Subcutaneous adipose tissue (tissue), 4 donors: Measurements from ENCODE around the gene TIMM10. TPM values are rescaled to one million over a fixed set of nuclear protein-coding genes. Genes with fewer than 3 reads are reported as not detected.

Source experiments
- total RNA-seq, 4 donors: library from RNA; depleted of rRNA; stranded (reverse); fragments of >200 nt; gene quantifications; one replicate each; pipeline ENCODE4 v1.1.0, GENCODE V29; 2016
- TF ChIP-seq, protein P1 (sequence below): fragments of 450-650 bp; IDR thresholded peaks from one replicate; pipeline ENCODE4 v1.5.1; 2016; ENCODE audit warnings: low read depth, mild to moderate bottlenecking, control low read depth, antibody characterized with exemption, moderate library complexity

Gene TIMM10
- total RNA-seq, 4 donors from 2014 or later = 34.4 to 47.6 (median 36.7) TPM

GRCh38 chr11:57485217-57485990 is 45.1 kb downstream of the TIMM10 start:
- TF ChIP-seq, protein P1, sequence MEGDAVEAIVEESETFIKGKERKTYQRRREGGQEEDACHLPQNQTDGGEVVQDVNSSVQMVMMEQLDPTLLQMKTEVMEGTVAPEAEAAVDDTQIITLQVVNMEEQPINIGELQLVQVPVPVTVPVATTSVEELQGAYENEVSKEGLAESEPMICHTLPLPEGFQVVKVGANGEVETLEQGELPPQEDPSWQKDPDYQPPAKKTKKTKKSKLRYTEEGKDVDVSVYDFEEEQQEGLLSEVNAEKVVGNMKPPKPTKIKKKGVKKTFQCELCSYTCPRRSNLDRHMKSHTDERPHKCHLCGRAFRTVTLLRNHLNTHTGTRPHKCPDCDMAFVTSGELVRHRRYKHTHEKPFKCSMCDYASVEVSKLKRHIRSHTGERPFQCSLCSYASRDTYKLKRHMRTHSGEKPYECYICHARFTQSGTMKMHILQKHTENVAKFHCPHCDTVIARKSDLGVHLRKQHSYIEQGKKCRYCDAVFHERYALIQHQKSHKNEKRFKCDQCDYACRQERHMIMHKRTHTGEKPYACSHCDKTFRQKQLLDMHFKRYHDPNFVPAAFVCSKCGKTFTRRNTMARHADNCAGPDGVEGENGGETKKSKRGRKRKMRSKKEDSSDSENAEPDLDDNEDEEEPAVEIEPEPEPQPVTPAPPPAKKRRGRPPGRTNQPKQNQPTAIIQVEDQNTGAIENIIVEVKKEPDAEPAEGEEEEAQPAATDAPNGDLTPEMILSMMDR = no peak

GRCh38 chr11:57484141-57484710 is 46.3 kb downstream of the TIMM10 start:
- TF ChIP-seq, protein P1 = no peak

DNA sequence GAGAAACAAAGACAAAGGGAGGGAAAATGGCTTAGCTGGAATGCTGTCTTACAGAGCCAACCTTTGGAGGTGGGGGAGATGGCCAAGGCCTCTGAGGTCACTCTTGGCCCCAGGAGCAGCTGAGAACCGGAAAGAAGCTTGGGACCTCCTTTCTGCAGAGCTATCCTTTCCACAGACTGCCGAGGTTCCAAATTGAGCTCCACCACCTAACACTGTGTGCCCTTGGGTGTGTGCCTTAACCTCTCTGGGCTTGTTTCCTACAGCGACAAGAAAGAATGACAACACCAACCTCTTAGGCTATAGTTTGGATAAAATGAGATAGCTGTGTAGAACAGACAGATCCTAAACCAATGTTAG is 47.0 kb downstream of the TIMM10 start:
- TF ChIP-seq, protein P1 = no peak

GRCh38 chr11:57482782-57483561 is 47.6 kb downstream of the TIMM10 start:
- TF ChIP-seq, protein P1 = no peak

DNA sequence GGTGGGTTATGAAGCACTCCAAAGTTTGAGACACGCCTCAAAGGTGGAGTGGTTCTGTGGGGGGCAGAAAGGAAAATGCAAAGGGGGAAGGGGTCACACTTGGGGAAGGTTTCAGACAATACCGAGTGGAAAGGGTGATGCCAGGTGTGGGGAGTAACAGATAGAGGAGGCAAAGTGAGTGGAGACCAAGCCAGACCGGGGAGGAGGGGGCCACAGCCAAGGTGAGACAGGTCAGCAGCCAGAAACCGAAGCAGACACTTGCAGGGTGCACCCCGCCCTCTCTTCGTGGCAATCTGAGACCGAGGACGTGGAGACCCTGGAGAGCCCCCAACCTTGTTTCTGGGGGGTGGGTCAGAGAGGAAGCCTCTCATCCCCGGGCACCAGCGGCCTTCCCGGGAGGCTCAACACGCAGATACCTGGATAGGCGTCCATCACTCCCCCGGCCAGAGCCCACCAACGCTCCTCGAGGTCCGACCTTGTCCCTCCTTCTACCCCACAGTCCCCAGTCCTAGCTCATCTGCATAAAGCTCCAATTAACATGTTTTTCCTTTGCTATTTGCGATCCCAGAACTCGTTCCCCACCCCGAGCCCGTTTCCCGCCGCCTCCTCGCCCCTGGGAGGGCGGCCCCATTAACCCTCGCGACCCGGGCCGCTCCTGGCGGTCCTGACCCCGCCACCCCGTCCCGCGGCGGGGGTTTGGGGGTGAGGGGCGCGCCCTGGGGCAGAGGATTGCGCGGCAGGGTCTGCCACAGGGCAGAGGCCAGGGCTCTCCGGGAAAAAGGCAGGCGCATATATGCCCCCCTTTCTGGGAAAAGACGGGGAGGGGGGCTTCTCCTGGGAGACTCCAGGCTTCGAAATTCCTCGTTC is 48.4 kb downstream of the TIMM10 start:
- TF ChIP-seq, protein P1 = no peak

DNA sequence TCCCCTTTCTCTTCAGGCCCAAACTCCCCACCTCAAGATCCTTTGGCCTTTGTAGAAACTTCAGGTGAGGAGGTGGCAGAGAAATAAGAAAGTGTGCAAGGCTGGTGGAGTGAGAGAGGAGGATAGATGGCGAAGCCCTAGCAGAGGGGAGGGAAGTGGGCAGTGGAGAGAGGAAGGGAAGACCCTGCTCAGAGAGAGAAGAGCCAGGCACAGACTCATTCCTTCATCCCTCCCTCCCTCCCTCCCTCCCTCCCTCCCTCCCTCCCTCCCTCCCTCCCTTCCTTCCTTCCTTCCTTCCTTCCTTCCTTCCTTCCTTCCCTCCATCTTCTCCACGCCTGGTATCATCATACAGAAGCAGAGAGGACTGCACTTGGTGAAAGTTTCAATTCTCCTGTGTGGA is 49.2 kb downstream of the TIMM10 start:
- TF ChIP-seq, protein P1 = no peak
